ENCODE results near the gene MSL3. TPM values are rescaled to one million over a fixed set of nuclear protein-coding genes. Genes with fewer than 3 reads are reported as not detected.

MSL3 gene
- total RNA-seq, 1 experiment from 2014 or later, result 17.0 TPM

- in situ Hi-C loops (cut with HindIII; ENCODE audit: low pct_unique_long_range_greater_than_20kb, low sequenced_read_pairs) (no loop called here), intact Hi-C loops (cut with micrococcal nuclease; ENCODE audit: unreplicated experiment) (no loop called here)
- TF ChIP-seq, protein P1, sequence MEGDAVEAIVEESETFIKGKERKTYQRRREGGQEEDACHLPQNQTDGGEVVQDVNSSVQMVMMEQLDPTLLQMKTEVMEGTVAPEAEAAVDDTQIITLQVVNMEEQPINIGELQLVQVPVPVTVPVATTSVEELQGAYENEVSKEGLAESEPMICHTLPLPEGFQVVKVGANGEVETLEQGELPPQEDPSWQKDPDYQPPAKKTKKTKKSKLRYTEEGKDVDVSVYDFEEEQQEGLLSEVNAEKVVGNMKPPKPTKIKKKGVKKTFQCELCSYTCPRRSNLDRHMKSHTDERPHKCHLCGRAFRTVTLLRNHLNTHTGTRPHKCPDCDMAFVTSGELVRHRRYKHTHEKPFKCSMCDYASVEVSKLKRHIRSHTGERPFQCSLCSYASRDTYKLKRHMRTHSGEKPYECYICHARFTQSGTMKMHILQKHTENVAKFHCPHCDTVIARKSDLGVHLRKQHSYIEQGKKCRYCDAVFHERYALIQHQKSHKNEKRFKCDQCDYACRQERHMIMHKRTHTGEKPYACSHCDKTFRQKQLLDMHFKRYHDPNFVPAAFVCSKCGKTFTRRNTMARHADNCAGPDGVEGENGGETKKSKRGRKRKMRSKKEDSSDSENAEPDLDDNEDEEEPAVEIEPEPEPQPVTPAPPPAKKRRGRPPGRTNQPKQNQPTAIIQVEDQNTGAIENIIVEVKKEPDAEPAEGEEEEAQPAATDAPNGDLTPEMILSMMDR (IDR thresholded peaks at IDR 0.05), result no peak
- TF ChIP-seq POLR2AphosphoS5 (IDR thresholded peaks at IDR 0.05; ENCODE audit: low read depth, low read length) (no peak), SIN3A (IDR thresholded peaks at IDR 0.05; ENCODE audit: borderline replicate concordance, insufficient read depth, low read depth, low read length) (no peak), TCF7L2 (IDR thresholded peaks at IDR 0.05; ENCODE audit: low read depth, low read length) (no peak)
- TF ChIP-seq, protein P2, sequence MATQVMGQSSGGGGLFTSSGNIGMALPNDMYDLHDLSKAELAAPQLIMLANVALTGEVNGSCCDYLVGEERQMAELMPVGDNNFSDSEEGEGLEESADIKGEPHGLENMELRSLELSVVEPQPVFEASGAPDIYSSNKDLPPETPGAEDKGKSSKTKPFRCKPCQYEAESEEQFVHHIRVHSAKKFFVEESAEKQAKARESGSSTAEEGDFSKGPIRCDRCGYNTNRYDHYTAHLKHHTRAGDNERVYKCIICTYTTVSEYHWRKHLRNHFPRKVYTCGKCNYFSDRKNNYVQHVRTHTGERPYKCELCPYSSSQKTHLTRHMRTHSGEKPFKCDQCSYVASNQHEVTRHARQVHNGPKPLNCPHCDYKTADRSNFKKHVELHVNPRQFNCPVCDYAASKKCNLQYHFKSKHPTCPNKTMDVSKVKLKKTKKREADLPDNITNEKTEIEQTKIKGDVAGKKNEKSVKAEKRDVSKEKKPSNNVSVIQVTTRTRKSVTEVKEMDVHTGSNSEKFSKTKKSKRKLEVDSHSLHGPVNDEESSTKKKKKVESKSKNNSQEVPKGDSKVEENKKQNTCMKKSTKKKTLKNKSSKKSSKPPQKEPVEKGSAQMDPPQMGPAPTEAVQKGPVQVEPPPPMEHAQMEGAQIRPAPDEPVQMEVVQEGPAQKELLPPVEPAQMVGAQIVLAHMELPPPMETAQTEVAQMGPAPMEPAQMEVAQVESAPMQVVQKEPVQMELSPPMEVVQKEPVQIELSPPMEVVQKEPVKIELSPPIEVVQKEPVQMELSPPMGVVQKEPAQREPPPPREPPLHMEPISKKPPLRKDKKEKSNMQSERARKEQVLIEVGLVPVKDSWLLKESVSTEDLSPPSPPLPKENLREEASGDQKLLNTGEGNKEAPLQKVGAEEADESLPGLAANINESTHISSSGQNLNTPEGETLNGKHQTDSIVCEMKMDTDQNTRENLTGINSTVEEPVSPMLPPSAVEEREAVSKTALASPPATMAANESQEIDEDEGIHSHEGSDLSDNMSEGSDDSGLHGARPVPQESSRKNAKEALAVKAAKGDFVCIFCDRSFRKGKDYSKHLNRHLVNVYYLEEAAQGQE (IDR thresholded peaks at IDR 0.05; ENCODE audit: insufficient read depth in 1 of 2, low read depth in 2 of 2, low read length in 1 of 2), result no peak
- Histone ChIP-seq H3K4me3 (ENCODE audit: low read depth in 2 of 2, low read length in 2 of 2) (no peak overlapping the region), H3K36me3 (ENCODE audit: control insufficient read depth, insufficient read depth, low read length) (peaks cover 2% of the 10 kb centered on the region; the same call in 1 of the 2 replicates), H3K27ac (ENCODE audit: low read length) (no peak overlapping the region), H3K4me1 (ENCODE audit: control insufficient read depth, insufficient read depth, low read length) (no peaks in the 10 kb centered on the region), H3K9me3 (ENCODE audit: control insufficient read depth, insufficient read depth, low read depth, low read length) (no peaks in the 10 kb centered on the region), H3K27me3 (ENCODE audit: control insufficient read depth, insufficient read depth, low read length) (no peaks in the 10 kb centered on the region)
- POLR2A ChIA-PET, result no interaction called here
- DNase-seq (ENCODE audit: low read depth, low spot score), result no peak
- ATAC-seq, result no peak
- CTCF ChIA-PET, result no interaction called here
- no TSS peak for BruUV-seq (replicated peaks)
Observed at GRCh38 chrX:11766487-11766886, 8.4 kb downstream of the MSL3 start.

GRCh38 chrX:11768039-11768438 lies 10.0 kb downstream of the MSL3 start:
- no peak overlapping the region for H3K27ac ChIP-seq (ENCODE audit: low read length)
- ChIA-PET CTCF (no interaction called here), POLR2A (no interaction called here)
- TF ChIP-seq SIN3A (IDR thresholded peaks at IDR 0.05; ENCODE audit: borderline replicate concordance, insufficient read depth, low read depth, low read length), result no peak
- TF ChIP-seq, protein P2 (IDR thresholded peaks at IDR 0.05; ENCODE audit: insufficient read depth in 1 of 2, low read depth in 2 of 2, low read length in 1 of 2), result no peak
- TF ChIP-seq, protein P1 (IDR thresholded peaks at IDR 0.05), result no peak
- TF ChIP-seq POLR2AphosphoS5 (IDR thresholded peaks at IDR 0.05; ENCODE audit: low read depth, low read length), result no peak
- ATAC-seq, result no peak
- no peaks in the 10 kb centered on the region for H3K27me3 ChIP-seq (ENCODE audit: control insufficient read depth, insufficient read depth, low read length)
- intact Hi-C loops (cut with micrococcal nuclease; ENCODE audit: unreplicated experiment) (no loop called here), in situ Hi-C loops (cut with HindIII; ENCODE audit: low pct_unique_long_range_greater_than_20kb, low sequenced_read_pairs) (no loop called here)
- H3K9me3 ChIP-seq (ENCODE audit: control insufficient read depth, insufficient read depth, low read depth, low read length), result no peaks in the 10 kb centered on the region
- DNase-seq (ENCODE audit: low read depth, low spot score), result no peak
- no TSS peak for BruUV-seq (replicated peaks)
- no peaks in the 10 kb centered on the region for H3K4me1 ChIP-seq (ENCODE audit: control insufficient read depth, insufficient read depth, low read length)
- H3K36me3 ChIP-seq (ENCODE audit: control insufficient read depth, insufficient read depth, low read length), result no peaks in the 10 kb centered on the region; the same call in 1 of the 2 replicates
- no peak overlapping the region for H3K4me3 ChIP-seq (ENCODE audit: low read depth in 2 of 2, low read length in 2 of 2)

Measured in Panc1 (cell line).